ENCODE data around the gene ZNF677. TPM values are rescaled to one million over a fixed set of nuclear protein-coding genes. Genes with fewer than 3 reads are reported as not detected.

The ZNF677 gene
- total RNA-seq, 1 donor from 2014 or later = 32.2 TPM

Other genes starting within 250 kb of the ZNF677 start
- not detected for gene ERVV-1, start 241.0 kb downstream of the ZNF677 start, total RNA-seq (ENCODE audit: unreplicated experiment)
- not detected for gene ERVV-2, start 210.1 kb downstream of the ZNF677 start, total RNA-seq (ENCODE audit: unreplicated experiment)
- 36.3 TPM for gene ZNF160, start 151.5 kb downstream of the ZNF677 start, total RNA-seq (ENCODE audit: unreplicated experiment)
- 8.7 TPM for gene ZNF415, start 122.0 kb downstream of the ZNF677 start, total RNA-seq (ENCODE audit: unreplicated experiment)
- gene ZNF347, start 95.8 kb downstream of the ZNF677 start, total RNA-seq (ENCODE audit: unreplicated experiment) = 14.9 TPM
- 3.8 TPM for gene ZNF665, start 61.5 kb downstream of the ZNF677 start, total RNA-seq (ENCODE audit: unreplicated experiment)
- not detected for gene VN1R2, start 3.4 kb upstream of the ZNF677 start, total RNA-seq (ENCODE audit: unreplicated experiment)
- not detected for gene VN1R4, start 12.8 kb upstream of the ZNF677 start, total RNA-seq (ENCODE audit: unreplicated experiment)
- gene ZNF845, start 78.9 kb upstream of the ZNF677 start, total RNA-seq (ENCODE audit: unreplicated experiment) = 8.6 TPM
- 8.6 TPM for gene ZNF525, start 110.8 kb upstream of the ZNF677 start, total RNA-seq (ENCODE audit: unreplicated experiment)
- gene ZNF765, start 140.3 kb upstream of the ZNF677 start, total RNA-seq (ENCODE audit: unreplicated experiment) = 17.8 TPM
- gene ZNF761, start 177.1 kb upstream of the ZNF677 start, total RNA-seq (ENCODE audit: unreplicated experiment) = 21.9 TPM
- gene ZNF813, start 212.9 kb upstream of the ZNF677 start, total RNA-seq (ENCODE audit: unreplicated experiment) = 29.9 TPM